Measurements from ENCODE around the gene GBP7.

The GBP7 gene

DNA sequence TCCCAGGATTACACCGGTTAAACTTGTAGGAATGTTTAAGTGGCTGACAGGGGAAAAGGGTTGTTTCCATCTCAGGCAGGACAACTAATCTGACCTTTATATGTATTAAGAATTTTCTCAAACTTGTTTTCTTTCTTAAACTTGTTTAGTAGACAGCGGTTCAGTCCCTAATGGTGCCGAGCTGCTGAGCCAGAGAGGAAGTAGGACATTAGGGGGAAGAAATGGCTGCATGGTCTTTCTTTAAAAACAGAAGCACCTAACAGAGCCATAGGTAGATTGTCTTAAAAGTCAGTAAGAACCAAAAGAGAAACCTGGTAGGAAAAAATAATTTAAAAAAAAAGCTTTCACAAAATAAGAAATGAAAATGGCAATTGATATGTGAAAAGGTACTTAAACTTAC lies 19.7 kb upstream of the GBP7 start:
- Histone ChIP-seq H3K4me2 (ENCODE audit: low read depth, low read length, poor library complexity, severe bottlenecking) (peak overlapping the region; percentile 29), H3K9me3 (ENCODE audit: insufficient read depth, low read depth, low read length) (no peaks in the 10 kb centered on the region), H3K36me3 (ENCODE audit: insufficient read depth, low read length) (no peaks in the 10 kb centered on the region), H3K4me3 (ENCODE audit: low read length, poor library complexity, severe bottlenecking) (no peak overlapping the region), H3K79me2 (ENCODE audit: insufficient read depth, low read length) (0 out of 2 replicates have a peak, but pooled peaks cover 6% of the 10 kb centered on the region), H3K9me2 (replicated peaks; ENCODE audit: low read depth, low read length) (no peaks in the 10 kb centered on the region), H4K20me1 (ENCODE audit: insufficient read depth, low read length, poor library complexity, severe bottlenecking) (no peaks in the 10 kb centered on the region), H3K27me3 (ENCODE audit: insufficient read depth, low read length, poor library complexity, severe bottlenecking) (no peaks in the 10 kb centered on the region), H3K9ac (ENCODE audit: low read depth, low read length, poor library complexity, severe bottlenecking) (no peak overlapping the region), H2AFZ (ENCODE audit: low read length) (no peak overlapping the region), H3F3A (ENCODE audit: low read depth) (peaks cover 5% of the 10 kb centered on the region), H3K4me1 (ENCODE audit: insufficient read depth, low read length, poor library complexity, severe bottlenecking) (peaks cover 42% of the 10 kb centered on the region)
- no peak for TF ChIP-seq EZH2phosphoT487 (IDR thresholded peaks at IDR 0.05; ENCODE audit: borderline replicate concordance)
- TF ChIP-seq, protein P1, sequence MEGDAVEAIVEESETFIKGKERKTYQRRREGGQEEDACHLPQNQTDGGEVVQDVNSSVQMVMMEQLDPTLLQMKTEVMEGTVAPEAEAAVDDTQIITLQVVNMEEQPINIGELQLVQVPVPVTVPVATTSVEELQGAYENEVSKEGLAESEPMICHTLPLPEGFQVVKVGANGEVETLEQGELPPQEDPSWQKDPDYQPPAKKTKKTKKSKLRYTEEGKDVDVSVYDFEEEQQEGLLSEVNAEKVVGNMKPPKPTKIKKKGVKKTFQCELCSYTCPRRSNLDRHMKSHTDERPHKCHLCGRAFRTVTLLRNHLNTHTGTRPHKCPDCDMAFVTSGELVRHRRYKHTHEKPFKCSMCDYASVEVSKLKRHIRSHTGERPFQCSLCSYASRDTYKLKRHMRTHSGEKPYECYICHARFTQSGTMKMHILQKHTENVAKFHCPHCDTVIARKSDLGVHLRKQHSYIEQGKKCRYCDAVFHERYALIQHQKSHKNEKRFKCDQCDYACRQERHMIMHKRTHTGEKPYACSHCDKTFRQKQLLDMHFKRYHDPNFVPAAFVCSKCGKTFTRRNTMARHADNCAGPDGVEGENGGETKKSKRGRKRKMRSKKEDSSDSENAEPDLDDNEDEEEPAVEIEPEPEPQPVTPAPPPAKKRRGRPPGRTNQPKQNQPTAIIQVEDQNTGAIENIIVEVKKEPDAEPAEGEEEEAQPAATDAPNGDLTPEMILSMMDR (conservative IDR thresholded peaks at IDR 0.05; ENCODE audit: low read length): no peak

DNA sequence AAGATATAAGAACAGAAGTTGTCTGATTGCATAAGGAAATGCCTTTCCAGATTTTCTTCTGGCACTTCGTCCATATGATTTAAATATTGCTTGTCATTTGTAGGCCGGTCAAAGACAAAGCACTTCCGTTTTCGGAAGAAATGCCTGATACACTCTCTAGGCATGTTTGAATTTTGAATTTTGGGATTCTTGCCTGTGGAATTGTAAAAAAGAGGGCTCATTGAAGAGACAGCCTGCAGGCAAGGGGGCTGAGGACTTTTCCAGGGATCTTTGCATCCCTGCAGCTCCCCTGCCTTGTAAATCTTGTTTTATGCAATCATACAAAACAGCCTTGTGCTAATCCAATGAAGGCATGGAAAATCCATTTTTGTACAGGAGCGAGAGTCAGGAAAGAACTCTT lies 15.5 kb upstream of the GBP7 start:
- TF ChIP-seq, protein P1 (conservative IDR thresholded peaks at IDR 0.05; ENCODE audit: low read length): no peak
- TF ChIP-seq EZH2phosphoT487 (IDR thresholded peaks at IDR 0.05; ENCODE audit: borderline replicate concordance): no peak

DNA sequence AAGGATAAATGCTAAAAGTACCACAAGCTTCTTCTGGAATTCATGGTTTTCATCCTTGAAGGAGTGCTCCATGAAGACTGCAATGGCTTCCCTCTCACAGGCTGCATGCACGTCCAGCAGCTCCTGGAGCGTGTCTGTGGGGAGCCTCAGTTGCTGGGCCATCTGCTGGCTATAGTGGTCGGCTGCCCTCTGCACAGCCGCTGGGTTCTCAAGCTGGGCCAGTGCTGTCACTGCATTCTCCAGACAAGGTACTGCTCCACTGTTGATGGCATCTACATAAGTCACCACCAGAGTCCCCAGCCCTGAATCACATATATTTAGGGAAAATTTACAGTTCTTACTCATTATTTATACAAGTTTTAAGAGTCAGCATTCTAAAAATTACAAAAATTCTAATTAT lies 14.2 kb upstream of the GBP7 start:
- H2AFZ ChIP-seq (ENCODE audit: low read length): no peak overlapping the region
- no peak overlapping the region for H3K4me2 ChIP-seq (ENCODE audit: low read depth, low read length, poor library complexity, severe bottlenecking)
- H3K27me3 ChIP-seq (ENCODE audit: insufficient read depth, low read length, poor library complexity, severe bottlenecking): no peaks in the 10 kb centered on the region
- H3K79me2 ChIP-seq (ENCODE audit: insufficient read depth, low read length): no peaks in the 10 kb centered on the region
- no peak for TF ChIP-seq EZH2phosphoT487 (IDR thresholded peaks at IDR 0.05; ENCODE audit: borderline replicate concordance)
- TF ChIP-seq, protein P1 (conservative IDR thresholded peaks at IDR 0.05; ENCODE audit: low read length): no peak
- H3K9ac ChIP-seq (ENCODE audit: low read depth, low read length, poor library complexity, severe bottlenecking): no peak overlapping the region
- peaks cover 8% of the 10 kb centered on the region for H3K4me1 ChIP-seq (ENCODE audit: insufficient read depth, low read length, poor library complexity, severe bottlenecking)
- H3K4me3 ChIP-seq (ENCODE audit: low read length, poor library complexity, severe bottlenecking): no peak overlapping the region
- no peaks in the 10 kb centered on the region for H4K20me1 ChIP-seq (ENCODE audit: insufficient read depth, low read length, poor library complexity, severe bottlenecking)
- H3K9me2 ChIP-seq (replicated peaks; ENCODE audit: low read depth, low read length): no peaks in the 10 kb centered on the region
- H3F3A ChIP-seq (ENCODE audit: low read depth): no peaks in the 10 kb centered on the region
- no peaks in the 10 kb centered on the region for H3K36me3 ChIP-seq (ENCODE audit: insufficient read depth, low read length)
- no peaks in the 10 kb centered on the region for H3K9me3 ChIP-seq (ENCODE audit: insufficient read depth, low read depth, low read length)

More for the DNA sequence above, 15.5 kb upstream of the GBP7 start:
- Histone ChIP-seq H3K79me2 (ENCODE audit: insufficient read depth, low read length) (no peaks in the 10 kb centered on the region), H4K20me1 (ENCODE audit: insufficient read depth, low read length, poor library complexity, severe bottlenecking) (no peaks in the 10 kb centered on the region), H2AFZ (ENCODE audit: low read length) (no peak overlapping the region), H3K9me3 (ENCODE audit: insufficient read depth, low read depth, low read length) (no peaks in the 10 kb centered on the region), H3K4me2 (ENCODE audit: low read depth, low read length, poor library complexity, severe bottlenecking) (no peak overlapping the region), H3K9me2 (replicated peaks; ENCODE audit: low read depth, low read length) (no peaks in the 10 kb centered on the region), H3K9ac (ENCODE audit: low read depth, low read length, poor library complexity, severe bottlenecking) (no peak overlapping the region), H3F3A (ENCODE audit: low read depth) (no peaks in the 10 kb centered on the region), H3K4me3 (ENCODE audit: low read length, poor library complexity, severe bottlenecking) (no peak overlapping the region), H3K36me3 (ENCODE audit: insufficient read depth, low read length) (no peaks in the 10 kb centered on the region), H3K27me3 (ENCODE audit: insufficient read depth, low read length, poor library complexity, severe bottlenecking) (no peaks in the 10 kb centered on the region), H3K4me1 (ENCODE audit: insufficient read depth, low read length, poor library complexity, severe bottlenecking) (peaks cover 19% of the 10 kb centered on the region)

All from Loucy (cell line).